HepG2 (cell line): ENCODE measurements around the gene IYD. TPM values are rescaled to one million over a fixed set of nuclear protein-coding genes. Genes with fewer than 3 reads are reported as not detected.

Source experiments
- ATAC-seq: fragments of 200-7000 bp; cut with Tn5 transposase; 3 replicates; pipeline ENCODE4 v1.9.1; 2020; ENCODE audit warnings: mild to moderate bottlenecking, moderate library complexity
- BruUV-seq: library from RNA; stranded (reverse); fragments of 400-500 nt; replicated peaks from 2 replicates; lab custom pipeline; 2021; lab: Mats Ljungman, UMichigan
- CTCF ChIA-PET: fragments of 300-600 bp; formaldehyde crosslinking; extraction: SDS; loops from one replicate; lab custom pipeline; 2021; ENCODE audit warnings: low total read pairs, inconsistent platforms, low intra/inter-chr PET ratio; lab: Yijun Ruan, JAX
- POLR2A ChIA-PET: fragments of 350-600 bp; sonication (Branson Sonifier 250); formaldehyde crosslinking; loops from one replicate; lab custom pipeline; 2020; ENCODE audit warnings: antibody characterized with exemption, inconsistent platforms; lab: Yijun Ruan, JAX
- DNase-seq: peaks from one replicate; pipeline ENCODE4 v3.0.0-alpha.2; 2015; ENCODE audit warnings: low spot score
- FAIRE-seq: peaks from 3 replicates; lab custom pipeline; 2011; peaks lifted over from hg19 to GRCh38; lab: Jason Lieb, UNC
- H2AFZ ChIP-seq: one replicate; pipeline ENCODE4 v1.6.1; 2011; ENCODE audit warnings: low read length, inconsistent platforms
- H3K27ac ChIP-seq: fragments of 300-600 bp; 3 replicates; pipeline ENCODE4 v1.8.0; 2011; ENCODE audit warnings: mixed run types, mild to moderate bottlenecking, mixed read lengths, low read length, inconsistent platforms; ENCODE audit not compliant: insufficient read depth; ENCODE audit errors: extremely low read length
- H3K27me3 ChIP-seq, 2 experiments: fragments of 200-600 bp in 1 of 2; 2 replicates in 1 of 2; 3 replicates in 1 of 2; pipeline versions ENCODE4 v1.6.0 to v1.8.0; 2011; ENCODE audit warnings: low read length in 2 of 2, mild to moderate bottlenecking in 2 of 2, moderate library complexity in 2 of 2, inconsistent platforms in 1 of 2; ENCODE audit not compliant: insufficient read depth in 2 of 2, control insufficient read depth in 1 of 2
- H3K36me3 ChIP-seq, 2 experiments: fragments of 200-600 bp in 1 of 2; replicated peaks in 1 of 2; 2 replicates in 1 of 2; 3 replicates in 1 of 2; pipeline versions ENCODE4 v1.5.1 to v1.8.0; 2011; ENCODE audit warnings: low read length in 2 of 2, inconsistent platforms in 1 of 2; ENCODE audit not compliant: insufficient read depth in 2 of 2, control insufficient read depth in 1 of 2
- H3K4me1 ChIP-seq: 2 replicates; pipeline ENCODE4 v1.5.1; 2012; ENCODE audit warnings: low read length, inconsistent platforms; ENCODE audit not compliant: insufficient read depth
- H3K4me2 ChIP-seq: 2 replicates; pipeline ENCODE4 v1.6.0; 2011; ENCODE audit warnings: low read depth, low read length, inconsistent platforms
- H3K4me3 ChIP-seq, 3 experiments: fragments of 200-600 bp in 1 of 3; sonication (generic), shearing (Covaris generic) in 1 of 3; replicated peaks in 1 of 3; 2 replicates each; pipeline ENCODE4 v1.5.1; 2011 to 2016; ENCODE audit warnings: low read length in 3 of 3, inconsistent platforms in 2 of 3, low read depth in 2 of 3, mild to moderate bottlenecking in 2 of 3, control low read depth in 1 of 3, mixed read lengths in 1 of 3; ENCODE audit not compliant: insufficient read depth in 1 of 3
- H3K79me2 ChIP-seq: one replicate; pipeline ENCODE4 v1.6.1; 2011; ENCODE audit warnings: low read length, inconsistent platforms; ENCODE audit not compliant: insufficient read depth
- H3K9ac ChIP-seq: 2 replicates; pipeline ENCODE4 v1.6.0; 2011; ENCODE audit warnings: mild to moderate bottlenecking, low read depth, low read length, inconsistent platforms; ENCODE audit not compliant: insufficient read depth
- H3K9me3 ChIP-seq: 2 replicates; pipeline ENCODE4 v1.5.1; 2012; ENCODE audit warnings: mild to moderate bottlenecking, low read length
- H4K20me1 ChIP-seq: 2 replicates; pipeline ENCODE4 v1.6.0; 2011; ENCODE audit warnings: inconsistent platforms, mild to moderate bottlenecking, low read length, moderate library complexity; ENCODE audit not compliant: insufficient read depth
- BORCS8-MEF2B ChIP-seq: sonication (generic); formaldehyde crosslinking; IDR thresholded peaks from 2 replicates; pipeline ENCODE4 v1.8.0; 2022; ENCODE audit warnings: mild to moderate bottlenecking, missing genetic modification reagents
- ELK4 ChIP-seq: sonication (generic); formaldehyde crosslinking; IDR thresholded peaks from 2 replicates; pipeline ENCODE4 v1.9.0; 2021; ENCODE audit warnings: missing genetic modification reagents, borderline replicate concordance
- HNF4G ChIP-seq, 2 experiments: sonication (generic) in 1 of 2; formaldehyde crosslinking in 1 of 2; IDR thresholded peaks; 2 replicates each; pipeline versions ENCODE4 v1.4.0 to v1.6.1; 2011 to 2020; ENCODE audit warnings: borderline replicate concordance in 2 of 2, low read depth in 2 of 2, mild to moderate bottlenecking in 2 of 2, low read length in 1 of 2, missing genetic modification reagents in 1 of 2, moderate library complexity in 1 of 2
- KLF15 ChIP-seq: sonication (generic); formaldehyde crosslinking; IDR thresholded peaks from 2 replicates; pipeline ENCODE4 v1.8.1; 2023; ENCODE audit warnings: borderline replicate concordance, mild to moderate bottlenecking, inconsistent platforms, missing genetic modification reagents, mixed read lengths
- NFAT5 ChIP-seq: sonication (generic); formaldehyde crosslinking; IDR thresholded peaks from 2 replicates; pipeline ENCODE4 v1.4.0; 2020; ENCODE audit warnings: missing genetic modification reagents
- NFYC ChIP-seq: IDR thresholded peaks from 2 replicates; pipeline ENCODE4 v1.6.1; 2016; ENCODE audit warnings: missing genetic modification reagents, missing compliant biosample characterization
- NR2F1 ChIP-seq, 2 experiments: fragments of 450-650 bp in 1 of 2; formaldehyde crosslinking in 1 of 2; IDR thresholded peaks; 2 replicates each; pipeline versions ENCODE4 v1.5.0 to v1.6.1; 2016 to 2020; ENCODE audit warnings: mild to moderate bottlenecking in 1 of 2, missing compliant biosample characterization in 1 of 2, missing genetic modification reagents in 1 of 2, moderate library complexity in 1 of 2
- ZNF335 ChIP-seq: sonication (generic); formaldehyde crosslinking; IDR thresholded peaks from 2 replicates; pipeline ENCODE4 v1.4.0; 2020; ENCODE audit warnings: missing genetic modification reagents
- ZNF510 ChIP-seq: sonication (generic); formaldehyde crosslinking; IDR thresholded peaks from 2 replicates; pipeline ENCODE4 v1.4.0; 2020; ENCODE audit warnings: low read depth, mild to moderate bottlenecking, missing genetic modification reagents
- ZSCAN21 ChIP-seq: sonication (generic); formaldehyde crosslinking; IDR thresholded peaks from 2 replicates; pipeline ENCODE4 v1.8.0; 2022; ENCODE audit warnings: mild to moderate bottlenecking, missing genetic modification reagents, moderate library complexity, borderline replicate concordance
- WGBS: methylation state at CpG from one replicate; pipeline ENCODE4 v1.1.6; 2017; ENCODE audit warnings: low lambda C conversion rate; 5-methylcytosine and 5-hydroxymethylcytosine counted together
- in situ Hi-C: cut with HindIII; loops from 2 replicates; pipeline ENCODE4 v1.10.0; 2017; ENCODE audit warnings: low pct_unique_long_range_greater_than_20kb; ENCODE audit not compliant: extremely low pct_ligation_motif_present
- intact Hi-C: fragments of 100-400 bp; cut with micrococcal nuclease; formaldehyde crosslinking; loops from one replicate; pipeline ENCODE4 v1.10.0; 2022; ENCODE audit not compliant: unreplicated experiment
- polyA plus RNA-seq, 8 experiments: library from polyadenylated mRNA; depleted of rRNA in 3 of 8; stranded (reverse) in 7 of 8; unstranded in 1 of 8; fragments of >200 nt; fragmentation: Illumina TruSeq in 4 of 8; extraction: Trizol in 4 of 8; gene quantifications; 2 replicates each; pipeline versions ENCODE4 v1.2.1 to v1.2.3, GENCODE V29; 2011 to 2016; ENCODE audit warnings: low read depth in 4 of 8, missing spikeins in 1 of 8, mixed read lengths in 1 of 8; ENCODE audit not compliant: insufficient read depth in 1 of 8
- total RNA-seq, 5 experiments: library from RNA; depleted of rRNA; stranded (reverse); fragments of >200 nt; fragmentation: Illumina TruSeq; extraction: Trizol; gene quantifications; 2 replicates each; pipeline ENCODE4 v1.2.3, GENCODE V29; 2016; ENCODE audit warnings: low read depth in 1 of 5

IYD gene
- total and polyA plus RNA-seq, 2 of the 13 experiments (the other 11 are each of a cell fraction or from before 2014, with no cell fraction given) = 0.01 to 0.46 TPM

GRCh38 chr6:150439373-150439772 lies 70.6 kb downstream of the IYD start:
- Histone ChIP-seq H4K20me1 (no peaks in the 10 kb centered on the region), H3K27ac (no peak overlapping the region), H3K36me3 (no peaks in the 10 kb centered on the region), H3K79me2 (no peaks in the 10 kb centered on the region), H3K4me1 (no peaks in the 10 kb centered on the region), H3K9me3 (no peaks in the 10 kb centered on the region)
- no TSS peak for BruUV-seq
- in situ Hi-C loops = no loop called here
- POLR2A ChIA-PET = no interaction called here
- FAIRE-seq = no peak
- TF ChIP-seq ZSCAN21 (CRISPR knock-in tag) (no peak), NR2F1 (CRISPR knock-in tag; IDR thresholded peaks at IDR 0.05) (no peak), HNF4G (IDR thresholded peaks at IDR 0.05; ENCODE audit: borderline replicate concordance, low read depth, low read length) (no peak), HNF4G (CRISPR knock-in tag; IDR thresholded peaks at IDR 0.05; ENCODE audit: borderline replicate concordance, low read depth) (no peak), KLF15 (CRISPR knock-in tag) (no peak), NFYC (CRISPR knock-in tag) (no peak), ZNF510 (no peak)
- TF ChIP-seq, all 625 proteins: peak for 0
- no peak overlapping the region for H3K9ac ChIP-seq
- intact Hi-C loops = no loop called here
- WGBS = 51% methylated on average over 8 of the region's 8 CpGs
- no peak overlapping the region for H3K4me3 ChIP-seq
- DNase-seq (no peak), ATAC-seq (no peak)
- no peak overlapping the region for H2AFZ ChIP-seq
- CTCF ChIA-PET = no interaction called here
- H3K4me2 ChIP-seq = no peak overlapping the region
- H3K27me3 ChIP-seq = no peaks in the 10 kb centered on the region

GRCh38 chr6:150443621-150444020 lies 74.8 kb downstream of the IYD start:
- no peak overlapping the region for H3K9ac ChIP-seq
- intact Hi-C loops = no loop called here
- DNase-seq (no peak), FAIRE-seq (no peak), ATAC-seq (no peak)
- ChIA-PET POLR2A (no interaction called here), CTCF (no interaction called here)
- H3K79me2 ChIP-seq = no peaks in the 10 kb centered on the region
- 49% methylated on average over 3 of the region's 5 CpGs for WGBS
- in situ Hi-C loops = no loop called here
- no peaks in the 10 kb centered on the region for H4K20me1 ChIP-seq
- no peaks in the 10 kb centered on the region for H3K36me3 ChIP-seq
- no TSS peak for BruUV-seq
- no peak overlapping the region for H3K4me2 ChIP-seq
- no peaks in the 10 kb centered on the region for H3K9me3 ChIP-seq
- H3K27me3 ChIP-seq = no peaks in the 10 kb centered on the region
- H3K27ac ChIP-seq = no peak overlapping the region
- no peak overlapping the region for H3K4me3 ChIP-seq
- H3K4me1 ChIP-seq = no peaks in the 10 kb centered on the region
- TF ChIP-seq ZNF335 (CRISPR knock-in tag) (no peak), BORCS8-MEF2B (CRISPR knock-in tag) (no peak), ELK4 (CRISPR knock-in tag) (no peak), NFAT5 (no peak)
- H2AFZ ChIP-seq = no peak overlapping the region
